GM18499 (cell line): ENCODE measurements around the gene ELN.
"Not testable (repeated sequence)": the region's sequence is repeated elsewhere in the genome, so short reads cannot be mapped to it uniquely, and the experiment has no call there.

Source experiments
- ATAC-seq: cut with Tn5 transposase; IDR thresholded peaks from one replicate; pipeline ENCODE4 v1.9.1; 2021; ENCODE audit warnings: moderate number of reproducible peaks; ENCODE audit not compliant: insufficient read depth, unreplicated experiment

The ELN gene

DNA sequence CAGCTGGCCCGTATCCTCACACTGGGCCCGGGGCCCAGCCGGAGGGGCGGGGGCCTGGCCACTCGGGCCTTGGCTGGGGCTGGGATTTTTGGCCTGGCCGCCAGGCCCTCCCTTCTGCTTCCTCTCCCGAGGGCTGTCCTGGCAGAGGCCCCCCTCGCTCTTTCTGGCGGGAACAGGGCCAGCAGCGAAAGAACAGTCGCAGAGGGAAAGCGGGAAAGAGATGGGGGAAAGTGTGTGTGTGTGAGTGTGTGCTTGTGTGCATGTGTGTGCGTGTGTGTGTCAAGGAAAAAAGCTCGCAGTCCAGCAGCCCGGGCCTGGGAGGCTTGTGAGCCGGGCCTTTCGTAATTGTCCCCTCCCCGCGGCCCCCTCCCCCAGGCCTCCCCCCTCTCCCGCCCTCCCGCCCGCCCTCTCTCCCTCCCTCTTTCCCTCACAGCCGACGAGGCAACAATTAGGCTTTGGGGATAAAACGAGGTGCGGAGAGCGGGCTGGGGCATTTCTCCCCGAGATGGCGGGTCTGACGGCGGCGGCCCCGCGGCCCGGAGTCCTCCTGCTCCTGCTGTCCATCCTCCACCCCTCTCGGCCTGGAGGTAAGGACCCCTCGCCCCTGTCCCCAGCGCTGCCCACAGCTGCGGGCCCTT, at the start of gene ELN:
TSS of gene ELN (plus strand) at position 491 of the 638 bp plus-strand sequence. CDS start at position 506, 15 bp downstream.
- ATAC-seq: no peak

DNA sequence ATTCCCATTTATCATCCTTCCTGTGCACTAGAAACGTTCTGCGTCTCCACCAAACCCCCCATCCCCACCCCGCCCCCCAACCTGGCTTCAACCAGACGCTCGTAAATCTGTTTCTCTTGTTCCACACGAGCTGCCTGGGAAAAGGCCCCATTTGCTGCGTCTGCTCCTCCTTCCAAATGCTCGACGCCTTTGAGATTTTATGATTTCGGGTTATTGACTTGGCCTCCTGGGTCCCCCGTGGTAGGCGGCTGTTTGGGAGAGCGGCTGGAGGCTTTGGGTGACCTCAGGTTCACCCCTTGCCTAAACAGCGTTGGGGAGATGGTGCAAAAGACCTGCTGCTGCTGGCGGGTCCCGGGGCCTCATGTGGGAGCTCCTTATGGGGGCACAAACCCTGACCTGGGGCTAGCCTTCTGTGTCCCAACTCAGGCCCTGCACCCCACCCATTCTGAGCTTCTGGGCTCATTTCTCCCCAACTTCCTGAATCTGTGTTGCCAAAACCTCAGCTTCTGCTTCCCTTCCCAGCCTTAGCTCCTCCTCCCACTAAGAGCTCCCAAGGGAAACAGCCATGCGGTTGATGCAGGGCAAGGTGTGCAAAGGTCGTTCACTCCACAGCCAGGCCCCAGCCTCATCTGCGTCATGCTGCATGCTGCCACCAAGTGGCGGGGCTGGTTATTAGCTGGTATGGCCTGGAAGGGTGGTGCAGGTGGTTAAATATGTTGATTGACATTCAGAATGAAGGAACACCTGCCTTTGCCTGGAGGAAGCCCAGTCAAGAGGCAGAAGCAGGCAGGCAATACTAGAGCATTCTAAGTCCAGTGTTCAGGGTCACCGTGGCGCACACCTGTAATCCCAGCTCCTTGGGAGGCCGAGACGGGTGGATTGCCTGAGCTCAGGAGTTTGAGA, 49.1 kb upstream of the ELN start:
- no peak for ATAC-seq

- ATAC-seq: not testable (repeated sequence)
Observed at GRCh38 chr7:73979656-73980055, 48.3 kb upstream of the ELN start.

DNA sequence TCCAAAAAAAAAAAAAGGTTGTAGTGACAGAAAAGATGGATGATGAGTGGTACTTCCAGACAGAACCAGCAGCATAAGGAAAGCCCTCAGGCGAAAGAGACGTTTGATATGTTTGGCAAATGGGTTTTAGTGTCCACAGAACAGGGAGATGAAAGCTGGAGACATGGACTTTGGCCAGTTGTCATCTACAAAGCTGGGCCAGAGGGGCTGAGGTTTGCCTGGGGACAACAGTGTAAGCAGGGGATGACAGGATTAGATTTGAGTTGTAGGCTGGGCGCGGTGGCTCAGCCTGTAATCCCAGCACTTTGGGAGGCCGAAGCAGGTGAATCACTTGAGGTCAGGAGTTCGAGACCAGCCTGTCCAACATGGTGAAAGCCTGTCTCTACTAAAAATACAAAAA, 47.8 kb upstream of the ELN start:
- ATAC-seq: no peak

- ATAC-seq: no peak
Observed at GRCh38 chr7:73981933-73982332, 46.0 kb upstream of the ELN start.

DNA sequence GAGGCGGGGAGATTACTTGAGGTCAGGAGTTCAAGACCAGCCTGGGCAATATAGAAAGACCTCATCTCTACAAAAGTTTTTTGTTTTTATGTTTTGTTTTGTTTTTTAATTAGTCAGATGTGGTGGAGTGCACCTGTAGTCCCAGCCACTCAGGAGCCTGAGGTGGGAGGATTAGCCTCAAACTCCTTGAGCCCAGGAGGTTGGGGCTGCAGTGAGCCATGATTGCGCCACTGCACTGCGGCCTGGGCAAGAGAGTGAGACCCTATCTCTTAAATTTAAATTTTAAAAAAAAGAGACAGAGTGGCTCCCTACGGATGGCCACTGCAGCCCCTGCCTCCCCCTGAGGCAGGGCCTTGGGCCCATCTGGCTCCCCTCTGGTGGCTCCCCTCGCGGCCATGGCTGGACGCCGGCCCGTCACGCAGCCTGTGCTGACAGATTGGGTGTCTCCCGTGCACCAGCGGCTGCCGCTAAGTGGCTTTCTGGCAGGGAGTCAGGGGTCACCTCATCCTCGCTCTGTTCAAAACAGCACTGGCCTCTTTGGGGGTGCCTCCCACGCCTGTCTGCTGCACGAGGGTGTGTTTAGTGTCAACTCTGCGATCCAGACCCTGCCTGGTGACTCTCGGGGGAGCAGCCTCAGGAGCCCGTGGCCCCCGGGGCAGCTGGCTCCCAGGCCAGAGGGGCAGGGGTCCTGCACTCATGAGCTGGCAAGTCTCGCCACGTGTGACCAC, 44.4 kb upstream of the ELN start:
- no peak for ATAC-seq

DNA sequence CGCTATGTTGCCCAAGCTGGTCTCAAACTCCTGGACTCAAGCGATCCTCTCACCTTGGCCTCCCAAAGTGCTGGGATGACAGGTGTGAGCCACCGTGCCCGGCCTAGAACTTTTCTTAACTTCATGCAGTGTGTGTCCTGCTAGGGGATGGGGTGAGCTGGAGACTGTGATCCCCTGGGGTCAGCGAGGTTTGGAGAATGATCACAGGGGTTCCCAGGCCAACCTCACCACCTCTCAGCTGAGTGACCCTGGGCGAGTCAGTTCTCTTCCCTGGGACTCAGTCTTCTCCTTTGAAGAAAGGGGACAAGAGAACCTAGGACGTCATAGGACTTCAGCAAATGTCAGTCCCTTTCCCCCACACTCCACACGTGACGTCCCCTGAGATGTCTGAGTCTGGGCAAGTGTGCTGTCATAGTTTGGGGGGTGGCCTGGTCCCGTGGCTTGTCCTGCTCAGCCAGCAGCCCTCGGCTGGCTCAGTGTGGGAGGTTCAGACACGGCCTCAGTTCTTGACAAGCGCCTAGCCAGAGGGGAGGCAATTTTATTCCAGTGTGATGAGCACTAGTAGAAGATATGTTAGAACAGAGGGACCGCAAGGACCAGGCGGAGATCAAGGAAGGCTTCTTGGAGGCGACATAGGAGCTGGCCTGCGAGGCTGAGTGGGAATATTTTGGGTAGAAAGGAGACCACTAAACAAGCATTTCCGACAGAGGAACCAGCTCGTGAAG, 43.3 kb upstream of the ELN start:
- ATAC-seq: no peak

- no peak for ATAC-seq
Observed at GRCh38 chr7:73985737-73986141, 42.2 kb upstream of the ELN start.

GRCh38 chr7:73986158-73986631, 41.8 kb upstream of the ELN start:
- ATAC-seq: no peak

DNA sequence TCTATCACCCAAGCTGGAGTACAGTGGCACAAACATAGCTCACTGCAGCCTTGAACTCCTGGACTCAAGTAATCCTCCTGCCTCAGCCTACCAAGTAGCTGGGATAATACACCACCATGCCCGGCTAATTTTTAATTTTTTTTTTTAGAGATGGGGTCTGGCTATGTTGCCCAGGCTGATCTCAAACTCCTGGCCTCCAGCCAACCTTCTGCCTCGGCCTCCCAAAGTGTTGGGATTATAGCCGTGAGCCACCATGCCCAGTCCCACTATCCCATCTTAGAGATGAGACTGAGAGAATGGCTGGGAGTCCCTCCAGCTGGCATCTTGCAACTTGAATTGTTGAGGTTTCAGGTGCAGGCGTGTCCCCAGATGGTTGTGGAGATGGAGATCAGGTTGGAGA, 40.7 kb upstream of the ELN start:
- no peak for ATAC-seq

DNA sequence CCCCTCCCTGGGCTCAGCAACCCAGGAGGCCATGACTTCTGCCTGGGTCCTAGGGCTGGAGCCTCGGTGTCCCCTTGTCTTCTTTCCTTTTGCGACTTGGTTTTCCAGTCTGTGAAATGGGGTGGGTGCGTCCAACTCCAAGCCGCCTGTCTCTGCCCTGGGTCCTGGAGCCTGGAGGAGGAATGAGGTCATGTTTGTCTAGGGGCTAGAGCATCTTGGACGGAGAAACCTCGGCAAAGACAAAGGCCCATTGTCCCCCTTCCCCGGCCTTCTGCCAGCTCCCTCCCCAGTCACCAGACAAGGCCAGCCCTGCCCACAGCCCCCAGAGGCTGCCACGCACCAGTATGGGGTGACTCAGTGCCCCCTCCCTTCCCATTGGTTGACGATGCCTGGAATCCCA, 39.8 kb upstream of the ELN start:
- no peak for ATAC-seq

GRCh38 chr7:73991522-73992100, 36.4 kb upstream of the ELN start:
- no peak for ATAC-seq

GRCh38 chr7:73992101-73992562, 35.8 kb upstream of the ELN start:
- no peak for ATAC-seq

DNA sequence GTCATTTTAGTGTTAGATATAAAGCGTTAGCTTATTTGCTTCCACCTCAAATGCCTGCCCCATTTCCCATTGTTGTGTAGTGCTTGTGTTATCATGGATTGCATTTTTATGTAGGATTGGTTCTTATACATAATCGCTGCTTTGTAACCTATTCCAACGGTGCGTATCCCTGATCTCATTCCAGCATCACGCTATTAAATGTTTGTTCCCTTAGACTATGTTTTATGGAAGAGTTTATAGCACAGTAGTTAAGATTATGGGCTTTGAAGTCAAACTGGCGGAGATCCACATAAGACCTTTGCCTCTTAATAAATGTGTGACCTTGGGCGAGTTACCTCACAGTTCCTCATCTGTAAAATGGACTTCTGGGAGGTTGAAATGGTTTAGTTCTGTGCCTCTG, 34.0 kb upstream of the ELN start:
- ATAC-seq: no peak

DNA sequence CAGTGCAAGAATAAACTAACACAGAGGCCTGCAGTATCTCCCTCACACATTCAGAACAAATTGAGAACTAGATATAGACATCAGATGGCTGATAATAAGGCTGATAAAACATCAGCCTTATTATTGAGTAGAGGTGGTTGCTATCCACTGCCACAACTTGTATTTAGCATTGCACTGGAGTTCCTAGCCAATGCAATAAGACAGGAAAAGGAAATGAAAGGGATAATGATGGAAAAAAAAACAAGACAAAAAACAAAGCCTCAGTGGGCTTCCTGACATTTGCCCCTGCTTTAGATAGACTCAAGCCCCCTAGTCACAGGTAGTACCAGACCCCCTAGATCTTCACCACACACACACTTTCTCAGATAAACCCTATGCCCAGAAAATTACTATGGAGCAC, 33.2 kb upstream of the ELN start:
- ATAC-seq: no peak

DNA sequence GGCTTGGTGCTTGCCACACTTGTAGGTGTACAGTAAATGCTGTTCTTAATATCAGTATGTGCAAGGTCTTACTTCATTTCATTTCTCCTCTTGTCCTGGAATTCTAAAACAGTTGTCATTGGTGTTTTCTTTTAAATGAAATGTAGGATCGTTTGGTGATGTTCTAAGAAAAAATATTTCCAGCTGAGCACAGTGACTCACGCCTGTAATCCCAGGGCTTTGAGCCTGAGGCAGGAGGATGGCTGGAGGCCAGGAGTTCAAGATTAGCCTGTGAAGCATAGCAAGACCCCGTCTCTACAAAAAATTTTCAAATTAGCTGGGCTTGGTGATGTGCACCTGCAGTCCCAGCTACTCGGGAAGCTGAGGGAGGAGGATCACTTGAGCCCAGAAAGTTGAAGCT, 32.6 kb upstream of the ELN start:
- ATAC-seq: no peak

GRCh38 chr7:73995821-73996511, 32.0 kb upstream of the ELN start:
- ATAC-seq: no peak

DNA sequence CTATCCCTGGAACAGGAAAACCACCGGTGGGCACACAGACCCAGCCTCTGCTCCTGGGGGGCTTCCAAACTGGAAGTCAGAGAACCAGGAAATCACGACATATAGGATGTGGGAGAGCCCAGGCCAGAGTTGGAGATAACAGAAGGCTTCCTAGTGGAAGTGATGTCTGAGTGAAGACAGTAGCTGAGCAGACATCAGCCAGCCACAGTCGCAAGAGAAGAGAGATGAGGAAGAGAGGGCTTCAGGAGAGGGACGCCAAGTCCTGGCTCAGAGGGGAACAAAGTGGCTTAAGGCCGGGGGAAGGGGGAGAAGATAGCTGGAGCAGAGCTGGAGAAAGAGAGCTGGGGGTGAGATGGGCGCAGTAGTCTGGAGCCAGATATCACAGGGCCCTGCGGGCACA, 30.9 kb upstream of the ELN start:
- ATAC-seq: no peak

DNA sequence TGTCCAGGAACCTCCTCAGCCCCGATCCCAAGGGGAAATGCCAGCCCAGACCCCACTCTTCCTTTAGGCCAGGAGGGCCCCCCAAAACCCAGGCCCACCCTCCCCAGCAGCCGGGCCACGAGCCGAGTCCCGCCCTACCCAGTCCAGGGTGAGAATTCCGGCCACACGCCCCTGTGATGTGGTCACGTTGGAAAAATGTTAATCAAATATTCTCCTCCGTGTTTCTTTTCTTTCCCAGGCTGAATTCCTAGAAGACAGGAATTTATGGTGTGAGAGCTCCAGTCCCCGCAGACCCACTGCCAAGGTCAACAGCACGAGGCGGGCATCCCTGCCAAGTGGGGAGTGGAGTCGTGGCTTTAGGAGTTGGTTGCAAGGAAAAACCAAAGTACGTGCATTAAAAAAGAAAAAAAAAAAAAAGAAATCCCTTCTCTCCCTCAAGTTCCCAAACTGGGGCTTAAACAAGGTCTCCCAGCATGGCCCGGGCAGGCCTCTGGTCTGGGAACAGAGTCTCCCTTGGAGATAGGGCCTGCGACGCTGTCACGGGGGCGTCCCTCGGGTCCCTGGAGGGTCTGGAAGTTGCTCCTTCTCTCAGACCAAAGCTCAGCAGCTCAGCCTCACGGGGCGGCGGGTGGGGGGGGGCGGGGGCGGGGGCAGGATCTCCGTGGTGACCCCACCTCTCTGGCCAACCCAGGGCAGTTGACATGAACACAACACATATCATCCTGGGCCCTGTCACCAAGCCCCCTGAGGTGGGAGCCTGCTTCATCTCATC, 28.1 kb upstream of the ELN start:
- ATAC-seq: no peak
